CD4-positive, alpha-beta T cell treated with Interleukin-4 for 1 hour (primary cell): ENCODE results near the gene CA12.
"Not testable (repeated sequence)": the region's sequence is repeated elsewhere in the genome, so short reads cannot be mapped to it uniquely, and the experiment has no call there.

Experiments
- DNase-seq, 2 donors: peaks; one replicate each; pipeline ENCODE4 v3.0.0-alpha.2; 2020 to 2022

Gene CA12

DNA sequence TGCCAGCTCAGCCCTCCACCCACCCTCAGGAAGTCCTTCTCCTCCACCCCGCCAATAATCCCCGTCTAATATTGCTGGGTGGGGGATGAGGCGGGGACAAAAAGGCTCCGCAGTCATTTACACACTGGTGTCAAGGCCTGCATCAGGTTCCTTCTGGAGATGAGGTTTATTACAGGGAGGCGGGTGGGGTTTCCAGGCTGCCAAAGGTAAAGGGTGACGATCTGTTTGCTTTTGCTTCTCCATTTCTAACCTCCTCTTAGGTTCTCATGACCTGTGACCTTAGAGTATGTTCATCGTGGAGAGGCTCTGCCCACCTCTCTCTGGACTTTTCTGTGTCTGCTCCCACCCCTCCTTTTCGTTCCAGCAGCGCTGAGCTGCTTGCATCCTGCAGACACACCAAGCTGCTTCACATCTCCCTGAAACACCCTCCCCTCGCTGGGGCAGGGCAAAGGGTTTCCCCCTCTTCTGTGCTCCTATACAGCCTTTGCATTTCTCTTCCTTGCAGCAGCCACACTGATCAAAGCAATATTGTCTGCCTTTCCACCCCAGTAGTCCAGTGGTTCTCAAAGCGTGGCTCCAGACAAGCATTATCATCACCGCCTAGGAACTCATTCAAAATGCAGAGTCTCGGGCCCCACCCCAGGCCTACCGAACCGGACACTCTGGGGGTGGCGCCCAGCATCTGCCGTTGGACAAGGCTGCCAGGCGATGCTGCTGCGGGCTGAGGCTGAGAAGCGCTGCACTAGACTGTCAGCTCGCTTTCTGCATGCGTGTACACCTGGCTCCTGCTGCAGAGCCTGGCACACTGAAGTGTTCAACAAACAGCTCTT, 26.6 kb downstream of the CA12 start:
- DNase-seq: no peak

GRCh38 chr15:63353887-63354286, 27.8 kb downstream of the CA12 start:
- no peak for DNase-seq

- no peak for DNase-seq
Observed at GRCh38 chr15:63353261-63353660, 28.4 kb downstream of the CA12 start.

DNA sequence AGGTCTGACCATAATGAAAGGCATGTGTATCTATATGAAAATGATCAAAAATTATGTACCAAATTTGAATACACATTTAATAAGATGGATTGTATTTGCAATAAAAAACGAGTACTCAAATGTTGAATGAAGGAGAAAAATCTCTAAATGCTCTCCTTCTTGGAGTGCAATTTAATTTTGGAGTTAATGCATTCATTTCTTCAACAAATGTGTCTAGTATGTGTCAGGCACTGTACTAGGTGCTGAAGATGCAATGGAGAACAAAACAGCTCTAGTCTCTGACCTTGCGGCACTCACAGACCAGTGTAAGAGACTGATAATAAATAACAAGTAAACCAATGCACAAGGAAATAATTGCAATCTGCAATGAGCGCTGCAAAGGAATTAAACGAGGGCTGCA, 28.8 kb downstream of the CA12 start:
- no peak for DNase-seq

DNA sequence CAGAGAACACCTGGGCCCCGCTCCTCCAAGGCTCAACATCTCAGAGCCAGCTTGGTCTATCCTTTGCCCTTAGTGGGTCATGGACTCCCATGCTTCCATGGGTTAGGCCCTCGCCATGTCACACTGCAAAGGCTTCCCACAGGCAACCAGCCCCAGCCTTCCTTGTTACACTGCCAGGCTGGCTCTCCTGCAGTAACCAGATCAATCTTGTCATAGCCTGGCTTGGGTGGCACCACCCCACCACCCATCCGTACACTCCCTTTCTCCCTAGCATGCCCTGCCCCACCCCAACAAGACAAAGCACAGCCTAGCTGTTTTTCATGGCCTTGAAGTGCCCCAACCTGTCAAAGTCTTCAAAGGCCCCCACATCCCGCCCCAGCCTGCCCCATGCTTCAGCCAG, 30.5 kb downstream of the CA12 start:
- DNase-seq: no peak

- no peak for DNase-seq
Observed at GRCh38 chr15:63350178-63350621, 31.4 kb downstream of the CA12 start.

- DNase-seq: no peak
Observed at GRCh38 chr15:63349621-63350020, 32.0 kb downstream of the CA12 start.

GRCh38 chr15:63349156-63349555, 32.5 kb downstream of the CA12 start:
- no peak for DNase-seq

GRCh38 chr15:63348392-63348791, 33.3 kb downstream of the CA12 start:
- DNase-seq: no peak

GRCh38 chr15:63347074-63347857, 34.4 kb downstream of the CA12 start:
- DNase-seq: no peak

DNA sequence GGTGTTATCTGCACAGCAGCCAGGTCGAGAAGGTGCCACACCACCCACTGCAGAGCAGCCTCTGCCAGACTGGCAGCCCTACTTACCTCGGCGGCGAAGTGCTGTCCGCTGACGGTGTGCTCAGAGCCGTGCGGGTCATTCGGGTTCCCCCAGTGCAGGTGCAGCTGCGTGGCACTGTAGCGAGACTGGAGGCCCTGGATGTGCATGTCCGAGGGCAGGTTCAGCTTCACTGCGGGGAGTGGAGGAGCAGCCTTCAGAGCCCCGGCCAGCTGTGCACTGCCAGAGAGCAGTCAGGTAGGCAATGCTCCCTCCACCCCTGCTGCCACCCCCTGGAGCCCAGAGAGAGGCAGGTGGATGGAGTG, 36.3 kb downstream of the CA12 start:
- DNase-seq: no peak

GRCh38 chr15:63344731-63345390, 36.8 kb downstream of the CA12 start:
- DNase-seq: no peak

GRCh38 chr15:63342996-63343562, 38.6 kb downstream of the CA12 start:
- not testable (repeated sequence) for DNase-seq

- no peak for DNase-seq
Observed at GRCh38 chr15:63341898-63342297, 39.7 kb downstream of the CA12 start.

- no peak for DNase-seq
Observed at GRCh38 chr15:63340878-63341277, 40.8 kb downstream of the CA12 start.

DNA sequence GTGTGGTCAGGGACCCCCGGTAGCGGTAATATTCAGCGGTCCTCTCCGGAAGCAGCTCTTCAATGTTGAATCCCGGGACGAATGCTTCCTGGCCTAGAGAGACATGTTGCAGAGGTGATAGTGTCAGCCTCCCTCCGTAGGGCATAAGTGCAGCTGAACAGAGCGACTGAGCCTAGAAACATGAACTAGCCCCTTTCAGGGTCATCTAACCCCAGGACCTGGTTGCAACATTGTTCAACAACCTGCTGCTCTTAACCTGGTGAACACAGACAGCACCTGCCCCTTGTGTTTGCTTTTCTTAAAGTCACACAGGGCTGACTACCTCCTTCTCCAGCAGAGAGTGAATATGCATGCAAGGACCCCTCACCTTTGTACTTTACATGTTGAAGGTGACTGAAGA, 41.3 kb downstream of the CA12 start:
- no peak for DNase-seq

GRCh38 chr15:63339836-63340235, 41.8 kb downstream of the CA12 start:
- DNase-seq: no peak

- no peak for DNase-seq
Observed at GRCh38 chr15:63339006-63339766, 42.5 kb downstream of the CA12 start.

DNA sequence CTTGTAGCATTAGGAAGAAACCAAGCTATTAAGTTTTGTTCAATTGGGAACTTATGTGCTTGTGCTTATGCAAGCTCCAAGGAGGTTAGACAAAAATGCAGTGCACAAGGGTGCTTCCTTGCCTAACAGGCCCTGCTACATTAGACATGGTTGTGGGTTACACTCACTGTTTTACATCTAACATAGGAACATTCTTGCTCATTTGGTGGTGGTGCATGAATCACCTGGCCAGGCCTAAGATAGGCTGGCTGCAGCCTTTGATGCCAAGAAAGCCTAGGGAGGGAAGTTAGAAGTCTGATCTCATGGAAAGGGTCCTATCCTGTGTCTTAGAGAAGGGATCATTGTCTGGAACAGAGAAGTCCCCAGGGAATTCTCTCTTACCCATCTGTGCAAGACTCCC, 43.5 kb downstream of the CA12 start:
- no peak for DNase-seq

GRCh38 chr15:63337046-63337445, 44.6 kb downstream of the CA12 start:
- no peak for DNase-seq

GRCh38 chr15:63335543-63336240, 46.0 kb downstream of the CA12 start:
- no peak for DNase-seq

DNA sequence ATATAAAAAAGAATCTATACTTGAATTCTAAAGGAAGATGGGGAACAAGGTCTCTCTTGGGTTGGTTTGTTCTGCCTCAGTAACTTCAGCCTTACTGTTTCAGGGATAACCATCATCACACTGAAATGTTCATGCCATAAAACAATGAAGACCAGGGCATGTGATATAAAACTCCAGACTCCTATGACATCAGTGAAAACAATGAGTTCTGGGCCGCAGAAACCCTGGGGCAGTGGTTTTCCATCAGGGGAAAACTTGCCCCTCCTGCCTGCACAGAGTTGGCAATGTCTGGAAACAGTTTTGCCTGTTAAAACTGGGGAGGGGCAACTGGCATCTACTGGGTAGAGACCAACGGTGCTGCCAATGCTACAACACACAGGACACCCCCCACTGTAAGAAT, 46.8 kb downstream of the CA12 start:
- no peak for DNase-seq
